Gastroesophageal sphincter (tissue), 3 donors: ENCODE data around the gene LRR1.

Source experiments
- CTCF ChIP-seq, 4 experiments: fragments of 200-600 bp in 2 of 4; fragments of 450-650 bp in 2 of 4; sonication (generic) in 1 of 4; IDR thresholded peaks; one replicate each; pipeline ENCODE4 v1.5.1; 2017 to 2019; ENCODE audit warnings: antibody characterized with exemption in 4 of 4, mild to moderate bottlenecking in 2 of 4, moderate library complexity in 2 of 4
- EP300 ChIP-seq: sonication (generic); formaldehyde crosslinking; IDR thresholded peaks from one replicate; pipeline ENCODE4 v1.6.1; 2017; ENCODE audit warnings: antibody characterized with exemption, mild to moderate bottlenecking
- POLR2A ChIP-seq, 2 donors: fragments of 450-650 bp; IDR thresholded peaks; one replicate each; pipeline ENCODE4 v1.6.1; 2017; ENCODE audit warnings: antibody characterized with exemption in 2 of 2, mild to moderate bottlenecking in 2 of 2, moderate library complexity in 1 of 2
- POLR2AphosphoS5 ChIP-seq: sonication (generic); formaldehyde crosslinking; IDR thresholded peaks from one replicate; pipeline ENCODE4 v1.6.1; 2017; ENCODE audit warnings: antibody characterized with exemption

- TF ChIP-seq CTCF (IDR thresholded peaks at IDR 0.05) (no peak), EP300 (no peak), POLR2AphosphoS5 (no peak), POLR2A (IDR thresholded peaks at IDR 0.05) (no peak)
Observed at GRCh38 chr14:49623387-49623786, 24.6 kb downstream of the LRR1 start.
